ENCODE measurements around the gene FAM193B. TPM values are rescaled to one million over a fixed set of nuclear protein-coding genes. Genes with fewer than 3 reads are reported as not detected.
A peak's percentile ranks its signal among the peaks of the same experiment; 100 is the strongest.

The FAM193B gene
- total and polyA plus RNA-seq, 2 of the 13 experiments (the other 11 are each of a cell fraction or from before 2014, with no cell fraction given), result 21.2 to 40.9 TPM

DNA sequence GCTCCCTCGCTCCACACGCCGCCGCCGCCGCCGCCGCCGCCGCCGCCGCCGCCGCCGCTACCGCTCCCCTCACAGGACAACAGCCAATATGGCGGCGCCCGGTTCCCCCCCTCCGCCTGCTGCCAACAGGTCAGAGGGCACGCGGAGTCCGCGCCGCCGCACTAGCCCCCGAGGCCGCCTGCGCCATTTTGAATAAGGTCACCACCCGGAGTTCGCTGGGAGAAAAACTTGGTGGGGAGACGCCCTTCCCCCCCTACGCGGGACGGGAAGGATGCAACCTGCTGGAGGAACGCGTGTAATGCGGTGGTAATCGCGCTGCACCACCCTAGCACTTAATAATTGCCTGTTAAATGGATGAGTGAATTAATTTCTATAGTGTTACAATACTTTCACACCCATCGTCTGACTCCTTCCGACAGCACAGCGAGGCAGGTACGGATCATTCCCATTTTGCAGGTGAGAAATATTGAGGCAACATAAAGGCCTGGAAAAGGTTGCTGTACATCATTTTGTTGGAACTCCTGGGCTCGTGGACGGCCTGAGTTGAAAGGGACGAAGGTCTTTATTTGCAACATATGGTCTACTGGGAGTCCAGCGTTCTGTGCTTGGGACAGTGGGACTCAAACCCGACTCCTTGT is at the start of gene FAM193B (continued):
- TF ChIP-seq ZNF75D (CRISPR knock-in tag; IDR thresholded peaks at IDR 0.05; ENCODE audit: borderline replicate concordance), result no peak

DNA sequence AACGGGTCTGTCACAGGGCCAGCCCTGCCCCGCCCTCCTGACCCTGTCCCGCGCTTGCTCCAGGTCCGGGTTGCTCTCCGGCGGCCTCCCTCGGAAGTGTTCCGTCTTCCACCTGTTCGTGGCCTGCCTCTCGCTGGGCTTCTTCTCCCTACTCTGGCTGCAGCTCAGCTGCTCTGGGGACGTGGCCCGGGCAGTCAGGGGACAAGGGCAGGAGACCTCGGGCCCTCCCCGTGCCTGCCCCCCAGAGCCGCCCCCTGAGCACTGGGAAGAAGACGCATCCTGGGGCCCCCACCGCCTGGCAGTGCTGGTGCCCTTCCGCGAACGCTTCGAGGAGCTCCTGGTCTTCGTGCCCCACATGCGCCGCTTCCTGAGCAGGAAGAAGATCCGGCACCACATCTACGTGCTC is 49.8 kb upstream of the FAM193B start:
- no TSS peak for BruUV-seq (replicated peaks)

GRCh38 chr5:177603631-177604030 is 49.3 kb upstream of the FAM193B start:
- WGBS (ENCODE audit: low lambda C conversion rate), result 84% methylated on average over 8 of the region's 8 CpGs
- Histone ChIP-seq H3K27me3 (ENCODE audit: control insufficient read depth in 1 of 2, insufficient read depth in 2 of 2, low read length in 2 of 2) (no peaks in the 10 kb centered on the region), H3K36me3 (replicated peaks in 1 of 2; ENCODE audit: control insufficient read depth in 1 of 2, insufficient read depth in 2 of 2, low read length in 2 of 2) (no peaks in the 10 kb centered on the region; a peak in 2 of 5 replicates), H4K20me1 (ENCODE audit: insufficient read depth, low read length) (no peaks in the 10 kb centered on the region), H3K4me1 (ENCODE audit: insufficient read depth, low read length) (peaks cover 32% of the 10 kb centered on the region), H2AFZ (ENCODE audit: low read length) (no peak overlapping the region), H3K9me3 (ENCODE audit: low read length) (no peaks in the 10 kb centered on the region), H3K4me2 (ENCODE audit: low read depth, low read length) (no peak overlapping the region), H3K27ac (ENCODE audit: extremely low read length, insufficient read depth, low read length) (no peak overlapping the region), H3K4me3 (replicated peaks in 1 of 3; ENCODE audit: insufficient read depth in 1 of 3, low read depth in 2 of 3, low read length in 3 of 3) (no peak overlapping the region), H3K9ac (ENCODE audit: insufficient read depth, low read depth, low read length) (no peak overlapping the region), H3K79me2 (ENCODE audit: insufficient read depth, low read length) (peaks cover 5% of the 10 kb centered on the region)
- no peak for DNase-seq (ENCODE audit: low spot score)
- in situ Hi-C loops (cut with HindIII; ENCODE audit: extremely low pct_ligation_motif_present, low pct_unique_long_range_greater_than_20kb), result loop anchor here (25.0 kb wide), 1 partner anchor 459 kb away; no protein-coding TSS in a partner anchor
- BruUV-seq (replicated peaks), result no TSS peak
- intact Hi-C loops (cut with micrococcal nuclease; ENCODE audit: unreplicated experiment), result no loop called here
- FAIRE-seq, result no peak
- ChIA-PET POLR2A (no interaction called here), CTCF (ENCODE audit: low intra/inter-chr PET ratio, low total read pairs) (no interaction called here)
- no peak for ATAC-seq
- TF ChIP-seq ATRX (CRISPR knock-in tag; IDR thresholded peaks at IDR 0.05; ENCODE audit: borderline replicate concordance) (no peak), WIZ (CRISPR knock-in tag; IDR thresholded peaks at IDR 0.05) (no peak), ZNF235 (CRISPR knock-in tag; IDR thresholded peaks at IDR 0.05; ENCODE audit: borderline replicate concordance) (no peak), ZNF292 (CRISPR knock-in tag; IDR thresholded peaks at IDR 0.05; ENCODE audit: borderline replicate concordance, low read depth) (no peak), ZNF780A (CRISPR knock-in tag; IDR thresholded peaks at IDR 0.05) (no peak), MEF2D (CRISPR knock-in tag; IDR thresholded peaks at IDR 0.05) (no peak), ZNF143 (CRISPR knock-in tag; IDR thresholded peaks at IDR 0.05) (no peak), ZNF788 (CRISPR knock-in tag; IDR thresholded peaks at IDR 0.05; ENCODE audit: borderline replicate concordance) (no peak), NFE2 (CRISPR knock-in tag; IDR thresholded peaks at IDR 0.05) (no peak)
- TF ChIP-seq, protein P1, sequence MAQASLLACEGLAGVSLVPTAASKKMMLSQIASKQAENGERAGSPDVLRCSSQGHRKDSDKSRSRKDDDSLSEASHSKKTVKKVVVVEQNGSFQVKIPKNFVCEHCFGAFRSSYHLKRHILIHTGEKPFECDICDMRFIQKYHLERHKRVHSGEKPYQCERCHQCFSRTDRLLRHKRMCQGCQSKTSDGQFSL (CRISPR knock-in tag; IDR thresholded peaks at IDR 0.05), result no peak

More for the DNA sequence above, 49.8 kb upstream of the FAM193B start:
- Histone ChIP-seq H4K20me1 (ENCODE audit: insufficient read depth, low read length) (no peaks in the 10 kb centered on the region), H3K4me1 (ENCODE audit: insufficient read depth, low read length) (peaks cover 27% of the 10 kb centered on the region), H3K27ac (ENCODE audit: extremely low read length, insufficient read depth, low read length) (no peak overlapping the region), H3K27me3 (ENCODE audit: control insufficient read depth in 1 of 2, insufficient read depth in 2 of 2, low read length in 2 of 2) (no peaks in the 10 kb centered on the region), H3K4me2 (ENCODE audit: low read depth, low read length) (no peak overlapping the region), H3K79me2 (ENCODE audit: insufficient read depth, low read length) (peaks cover 5% of the 10 kb centered on the region), H3K4me3 (replicated peaks in 1 of 3; ENCODE audit: insufficient read depth in 1 of 3, low read depth in 2 of 3, low read length in 3 of 3) (no peak overlapping the region), H2AFZ (ENCODE audit: low read length) (no peak overlapping the region), H3K36me3 (replicated peaks in 1 of 2; ENCODE audit: control insufficient read depth in 1 of 2, insufficient read depth in 2 of 2, low read length in 2 of 2) (no peaks in the 10 kb centered on the region; a peak in 2 of 5 replicates), H3K9me3 (ENCODE audit: low read length) (no peaks in the 10 kb centered on the region), H3K9ac (ENCODE audit: insufficient read depth, low read depth, low read length) (no peak overlapping the region)
- FAIRE-seq (no peak), DNase-seq (ENCODE audit: low spot score) (no peak), ATAC-seq (no peak)
- POLR2A ChIA-PET, result no interaction called here
- intact Hi-C loops (cut with micrococcal nuclease; ENCODE audit: unreplicated experiment) (no loop called here), in situ Hi-C loops (cut with HindIII; ENCODE audit: extremely low pct_ligation_motif_present, low pct_unique_long_range_greater_than_20kb) (loop anchor here (25.0 kb wide), 1 partner anchor 458 kb away; no protein-coding TSS in a partner anchor)
- 98% methylated on average over 24 of the region's 27 CpGs for WGBS (ENCODE audit: low lambda C conversion rate)
- TF ChIP-seq AGO2 (optimal IDR thresholded peaks at IDR 0.05; ENCODE audit: low read depth, low read length) (peak; percentile 55), KDM2A (CRISPR knock-in tag; IDR thresholded peaks at IDR 0.05; ENCODE audit: borderline replicate concordance, low read depth) (no peak)
- CTCF ChIA-PET (ENCODE audit: low intra/inter-chr PET ratio, low total read pairs), result no interaction called here
